Naive thymus-derived CD4-positive, alpha-beta T cell (primary cell): ENCODE data around the gene BTRC. TPM values are rescaled to one million over a fixed set of nuclear protein-coding genes. Genes with fewer than 3 reads are reported as not detected.

Experiments used
- ATAC-seq: fragments of 150-1000 bp; cut with Tn5 transposase; 2 replicates; pipeline ENCODE4 v1.10.0; 2021; ENCODE audit warnings: mild to moderate bottlenecking, moderate library complexity
- CTCF ChIA-PET: fragments of 350-600 bp; sonication (Branson Sonifier 250); formaldehyde crosslinking; loops from one replicate; lab custom pipeline; 2021; ENCODE audit warnings: antibody characterized with exemption; lab: Charles Lee
- POLR2A ChIA-PET: fragments of 350-600 bp; sonication (Branson Sonifier 250); formaldehyde crosslinking; loops from one replicate; lab custom pipeline; 2021; ENCODE audit warnings: antibody characterized with exemption, inconsistent platforms; lab: Charles Lee
- DNase-seq, 9 donors: peaks; one replicate each; pipeline versions ENCODE4 v3.0.0 to v3.0.0-alpha.2; 2020 to 2022; ENCODE audit warnings: mixed read lengths in 1 of 9
- H3K27ac ChIP-seq: one replicate; pipeline ENCODE4 v1.7.0; 2013; ENCODE audit warnings: mild to moderate bottlenecking, low read depth, low read length, moderate library complexity
- H3K27me3 ChIP-seq, 2 donors: one replicate each; pipeline ENCODE4 v1.7.0; 2013; ENCODE audit warnings: low read length in 2 of 2, mild to moderate bottlenecking in 2 of 2, moderate library complexity in 2 of 2; ENCODE audit not compliant: control insufficient read depth in 2 of 2, insufficient read depth in 2 of 2
- H3K36me3 ChIP-seq, 3 experiments: 1 replicate in 2 of 3; 2 replicates in 1 of 3; pipeline ENCODE4 v1.7.0; 2013; ENCODE audit warnings: low read length in 3 of 3, mild to moderate bottlenecking in 3 of 3, moderate library complexity in 1 of 3; ENCODE audit not compliant: insufficient read depth in 3 of 3, control insufficient read depth in 2 of 3
- H3K4me1 ChIP-seq, 2 donors: one replicate each; pipeline ENCODE4 v1.7.0; 2013; ENCODE audit warnings: low read length in 2 of 2, mild to moderate bottlenecking in 2 of 2, moderate library complexity in 1 of 2; ENCODE audit not compliant: control insufficient read depth in 2 of 2, insufficient read depth in 2 of 2
- H3K4me3 ChIP-seq: 2 replicates; pipeline ENCODE4 v1.7.0; 2013; ENCODE audit warnings: mild to moderate bottlenecking, low read length
- H3K9me3 ChIP-seq, 3 experiments: 1 replicate in 2 of 3; 2 replicates in 1 of 3; pipeline ENCODE4 v1.7.0; 2013; ENCODE audit warnings: low read length in 3 of 3; ENCODE audit not compliant: control insufficient read depth in 2 of 3
- H3K27ac Mint-ChIP-seq, 9 donors: one replicate each; pipeline ENCODE4 v1.8.0; 2020 to 2022; ENCODE audit warnings: mixed read lengths in 9 of 9, mild to moderate bottlenecking in 8 of 9, moderate library complexity in 5 of 9, inconsistent platforms in 2 of 9
- H3K27me3 Mint-ChIP-seq, 5 donors: one replicate each; pipeline ENCODE4 v1.8.0; 2021 to 2022; ENCODE audit warnings: mixed read lengths in 5 of 5, mild to moderate bottlenecking in 1 of 5
- H3K36me3 Mint-ChIP-seq, 5 donors: one replicate each; pipeline ENCODE4 v1.8.0; 2020 to 2022; ENCODE audit warnings: mixed read lengths in 5 of 5, mild to moderate bottlenecking in 3 of 5, inconsistent platforms in 1 of 5
- H3K4me1 Mint-ChIP-seq, 7 donors: one replicate each; pipeline ENCODE4 v1.8.0; 2020 to 2022; ENCODE audit warnings: mixed read lengths in 7 of 7, mild to moderate bottlenecking in 3 of 7, inconsistent platforms in 1 of 7
- H3K4me3 Mint-ChIP-seq, 10 donors: one replicate each; pipeline ENCODE4 v1.8.0; 2020 to 2022; ENCODE audit warnings: mild to moderate bottlenecking in 10 of 10, mixed read lengths in 10 of 10, moderate library complexity in 6 of 10, inconsistent platforms in 2 of 10
- H3K9me3 Mint-ChIP-seq, 11 donors: one replicate each; pipeline ENCODE4 v1.8.0; 2020 to 2022; ENCODE audit warnings: mixed read lengths in 11 of 11, mild to moderate bottlenecking in 4 of 11, inconsistent platforms in 1 of 11, moderate library complexity in 1 of 11
- intact Hi-C, 2 donors: fragments of 100-400 bp; cut with micrococcal nuclease; formaldehyde crosslinking; loops; one replicate each; pipeline ENCODE4 v1.15.1; 2023
- polyA plus RNA-seq, 2 donors: library from polyadenylated mRNA; unstranded; fragments of 300-500 nt; fragmentation: Illumina TruSeq; gene quantifications; one replicate each; pipeline ENCODE4 v1.2.3, GENCODE V29; 2021
- total RNA-seq, 6 experiments: library from RNA in 5 of 6; stranded (reverse) in 5 of 6; gene quantifications; 1 replicate in 5 of 6; 2 replicates in 1 of 6; pipeline ENCODE4 v1.2.3 and lab custom pipeline; 2021 to 2026

Gene BTRC
- total and polyA plus RNA-seq, 7 experiments from 2014 or later: 12.8 to 26.1 (median 16.8) TPM

- Histone ChIP-seq H3K4me3 (no peak overlapping the region), H3K36me3 (no peaks in the 10 kb centered on the region), H3K27me3 (no peaks in the 10 kb centered on the region), H3K27ac (no peak overlapping the region), H3K9me3 (no peaks in the 10 kb centered on the region), H3K4me1 (no peaks in the 10 kb centered on the region)
- DNase-seq: no peak
- CTCF ChIA-PET: no interaction called here
- no peaks in the 10 kb centered on the region for H3K9me3 Mint-ChIP-seq
- POLR2A ChIA-PET: no interaction called here
- H3K4me3 Mint-ChIP-seq: no peak overlapping the region
- ATAC-seq: no peak
- H3K36me3 Mint-ChIP-seq: peaks cover 0 to 20% (median 3%) of the 10 kb centered on the region in 5 donors
- no peaks in the 10 kb centered on the region for H3K27me3 Mint-ChIP-seq
- intact Hi-C loops: no loop called here
- H3K27ac Mint-ChIP-seq: peak overlapping the region in 1 of 9 donors; percentile 30
- peaks cover 4 to 57% (median 27%) of the 10 kb centered on the region in 7 donors for H3K4me1 Mint-ChIP-seq
Observed at GRCh38 chr10:101400585-101400984, 46.6 kb downstream of the BTRC start.

- no peak overlapping the region for H3K27ac Mint-ChIP-seq
- intact Hi-C loops: no loop called here
- H3K4me1 Mint-ChIP-seq: peaks cover 0 to 45% (median 16%) of the 10 kb centered on the region in 7 donors
- no peak for ATAC-seq
- H3K9me3 Mint-ChIP-seq: no peaks in the 10 kb centered on the region
- ChIA-PET CTCF (interaction anchor here (0.6 kb wide), 2 partner anchors 12 to 299 kb away, joined by 3 read pairs; no protein-coding TSS in a partner anchor), POLR2A (no interaction called here)
- H3K4me3 Mint-ChIP-seq: no peak overlapping the region
- peaks cover 0 to 12% (median 3%) of the 10 kb centered on the region in 5 donors for H3K36me3 Mint-ChIP-seq
- Histone ChIP-seq H3K27ac (no peak overlapping the region), H3K9me3 (no peaks in the 10 kb centered on the region), H3K4me3 (no peak overlapping the region), H3K36me3 (no peaks in the 10 kb centered on the region), H3K4me1 (no peaks in the 10 kb centered on the region), H3K27me3 (no peaks in the 10 kb centered on the region)
- DNase-seq: no peak
- no peaks in the 10 kb centered on the region for H3K27me3 Mint-ChIP-seq
Observed at GRCh38 chr10:101402711-101403110, 48.7 kb downstream of the BTRC start.

- Mint-ChIP-seq H3K4me3 (no peak overlapping the region), H3K4me1 (peaks cover 0 to 41% (median 14%) of the 10 kb centered on the region in 7 donors), H3K27ac (peak overlapping the region in 1 of 9 donors; percentile 43), H3K27me3 (no peaks in the 10 kb centered on the region), H3K9me3 (no peaks in the 10 kb centered on the region), H3K36me3 (peaks cover 0 to 9% (median 3%) of the 10 kb centered on the region in 5 donors)
- H3K4me3 ChIP-seq: no peak overlapping the region
- no peaks in the 10 kb centered on the region for H3K27me3 ChIP-seq
- no peaks in the 10 kb centered on the region for H3K9me3 ChIP-seq
- CTCF ChIA-PET: no interaction called here
- H3K36me3 ChIP-seq: no peaks in the 10 kb centered on the region
- POLR2A ChIA-PET: no interaction called here
- no peak overlapping the region for H3K27ac ChIP-seq
- ATAC-seq: no peak
- no peaks in the 10 kb centered on the region for H3K4me1 ChIP-seq
- intact Hi-C loops: no loop called here
- DNase-seq: no peak
Observed at GRCh38 chr10:101403161-101403560, 49.2 kb downstream of the BTRC start.

GRCh38 chr10:101405001-101405400 lies 51.0 kb downstream of the BTRC start:
- Mint-ChIP-seq H3K4me1 (peaks cover 0 to 35% (median 12%) of the 10 kb centered on the region in 7 donors), H3K27ac (no peak overlapping the region), H3K4me3 (no peak overlapping the region), H3K36me3 (peaks cover 3 to 23% (median 11%) of the 10 kb centered on the region in 5 donors), H3K9me3 (peaks cover 0 to 9% (median 0%) of the 10 kb centered on the region in 11 donors), H3K27me3 (no peaks in the 10 kb centered on the region)
- no peaks in the 10 kb centered on the region for H3K9me3 ChIP-seq
- no peak overlapping the region for H3K27ac ChIP-seq
- no peaks in the 10 kb centered on the region for H3K27me3 ChIP-seq
- no peak overlapping the region for H3K4me3 ChIP-seq
- DNase-seq: no peak
- H3K4me1 ChIP-seq: no peaks in the 10 kb centered on the region
- peaks cover 0 to 6% (median 0%) of the 10 kb centered on the region in 3 experiments for H3K36me3 ChIP-seq
- POLR2A ChIA-PET: no interaction called here
- ATAC-seq: no peak
- CTCF ChIA-PET: no interaction called here
- intact Hi-C loops: no loop called here

- peaks cover 11 to 44% (median 28%) of the 10 kb centered on the region in 5 donors for H3K36me3 Mint-ChIP-seq
- peaks cover 0 to 24% (median 6%) of the 10 kb centered on the region in 7 donors for H3K4me1 Mint-ChIP-seq
- intact Hi-C loops: no loop called here
- ChIA-PET CTCF (no interaction called here), POLR2A (no interaction called here)
- DNase-seq (no peak), ATAC-seq (no peak)
- no peak overlapping the region for H3K27ac Mint-ChIP-seq
- no peaks in the 10 kb centered on the region for H3K4me1 ChIP-seq
- H3K27ac ChIP-seq: no peak overlapping the region
- peaks cover 0 to 26% (median 11%) of the 10 kb centered on the region in 11 donors for H3K9me3 Mint-ChIP-seq
- H3K9me3 ChIP-seq: peaks cover 0 to 6% (median 0%) of the 10 kb centered on the region in 3 experiments
- H3K27me3 ChIP-seq: no peaks in the 10 kb centered on the region
- H3K27me3 Mint-ChIP-seq: no peaks in the 10 kb centered on the region
- no peak overlapping the region for H3K4me3 Mint-ChIP-seq
- peaks cover 0 to 6% (median 0%) of the 10 kb centered on the region in 3 experiments for H3K36me3 ChIP-seq
- no peak overlapping the region for H3K4me3 ChIP-seq
Observed at GRCh38 chr10:101411598-101411997, 57.6 kb downstream of the BTRC start.

- Histone ChIP-seq H3K27ac (no peak overlapping the region), H3K4me3 (no peak overlapping the region), H3K4me1 (no peaks in the 10 kb centered on the region), H3K27me3 (no peaks in the 10 kb centered on the region), H3K36me3 (no peaks in the 10 kb centered on the region), H3K9me3 (peaks cover 0 to 6% (median 0%) of the 10 kb centered on the region in 3 experiments)
- ChIA-PET CTCF (no interaction called here), POLR2A (no interaction called here)
- intact Hi-C loops: no loop called here
- Mint-ChIP-seq H3K36me3 (peaks cover 11 to 36% (median 24%) of the 10 kb centered on the region in 5 donors), H3K4me1 (peaks cover 0 to 24% (median 11%) of the 10 kb centered on the region in 7 donors), H3K4me3 (no peak overlapping the region), H3K9me3 (peaks cover 0 to 26% (median 11%) of the 10 kb centered on the region in 11 donors), H3K27me3 (no peaks in the 10 kb centered on the region), H3K27ac (no peak overlapping the region)
- DNase-seq (no peak), ATAC-seq (no peak)
Observed at GRCh38 chr10:101414034-101414433, 60.1 kb downstream of the BTRC start.

- Mint-ChIP-seq H3K4me1 (peaks cover 0 to 35% (median 20%) of the 10 kb centered on the region in 7 donors), H3K36me3 (peaks cover 11 to 36% (median 26%) of the 10 kb centered on the region in 5 donors), H3K27me3 (no peaks in the 10 kb centered on the region), H3K9me3 (peaks cover 0 to 15% (median 9%) of the 10 kb centered on the region in 11 donors), H3K27ac (no peak overlapping the region), H3K4me3 (no peak overlapping the region)
- DNase-seq (no peak), ATAC-seq (no peak)
- intact Hi-C loops: no loop called here
- no peaks in the 10 kb centered on the region for H3K36me3 ChIP-seq
- POLR2A ChIA-PET: no interaction called here
- no peak overlapping the region for H3K4me3 ChIP-seq
- no peaks in the 10 kb centered on the region for H3K4me1 ChIP-seq
- H3K27me3 ChIP-seq: no peaks in the 10 kb centered on the region
- H3K27ac ChIP-seq: no peak overlapping the region
- H3K9me3 ChIP-seq: peaks cover 0 to 6% (median 0%) of the 10 kb centered on the region in 3 experiments
- CTCF ChIA-PET: no interaction called here
Observed at GRCh38 chr10:101415884-101416283, 61.9 kb downstream of the BTRC start.
